ENCODE measurements around the gene TTBK1.
A peak's percentile ranks its signal among the peaks of the same experiment; 100 is the strongest.

Gene TTBK1

DNA sequence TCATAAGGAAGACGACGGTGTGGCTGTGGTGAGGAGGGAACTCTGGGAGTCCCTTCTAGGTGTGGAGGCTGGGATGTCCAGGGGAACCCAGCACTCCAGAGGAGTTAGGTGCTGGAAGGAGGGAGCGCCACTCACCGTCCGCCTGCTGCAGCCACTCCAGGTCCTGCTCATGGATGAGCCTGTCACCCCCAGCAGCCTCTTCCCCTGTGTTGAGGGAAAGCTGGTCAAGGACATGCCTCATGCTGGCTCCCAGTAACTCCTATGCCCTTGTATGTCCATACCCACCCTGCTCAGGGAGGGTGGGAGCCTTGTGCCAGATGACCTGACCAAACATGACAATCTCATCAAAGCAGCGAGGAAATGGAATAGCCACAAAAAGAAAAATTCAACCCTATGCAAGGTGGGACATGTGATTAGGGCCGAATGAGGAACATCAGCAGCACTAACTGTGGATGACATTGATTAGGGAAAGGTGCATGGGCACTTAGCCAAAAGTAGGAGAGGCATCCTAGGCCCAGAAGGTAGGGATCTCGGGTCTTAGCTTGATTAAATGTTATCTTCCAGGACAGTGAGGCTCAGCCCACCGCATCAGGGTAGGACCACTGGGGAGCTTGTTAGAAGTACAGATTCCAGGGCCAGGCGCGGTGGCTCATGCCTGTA lies 17.0 kb upstream of the TTBK1 start:
- DNase-seq (ENCODE audit: insufficient read length) (no peak), FAIRE-seq (no peak)
- no peak; the same call in 1 of the 2 replicates for TF ChIP-seq POLR2A (IDR thresholded peaks at IDR 0.05; ENCODE audit: low read depth, low read length)
- no peak for TF ChIP-seq TAF1 (IDR thresholded peaks at IDR 0.05; ENCODE audit: borderline replicate concordance, low read depth, low read length)
- TF ChIP-seq POLR2AphosphoS5 (IDR thresholded peaks at IDR 0.05; ENCODE audit: low read depth, low read length): no peak

DNA sequence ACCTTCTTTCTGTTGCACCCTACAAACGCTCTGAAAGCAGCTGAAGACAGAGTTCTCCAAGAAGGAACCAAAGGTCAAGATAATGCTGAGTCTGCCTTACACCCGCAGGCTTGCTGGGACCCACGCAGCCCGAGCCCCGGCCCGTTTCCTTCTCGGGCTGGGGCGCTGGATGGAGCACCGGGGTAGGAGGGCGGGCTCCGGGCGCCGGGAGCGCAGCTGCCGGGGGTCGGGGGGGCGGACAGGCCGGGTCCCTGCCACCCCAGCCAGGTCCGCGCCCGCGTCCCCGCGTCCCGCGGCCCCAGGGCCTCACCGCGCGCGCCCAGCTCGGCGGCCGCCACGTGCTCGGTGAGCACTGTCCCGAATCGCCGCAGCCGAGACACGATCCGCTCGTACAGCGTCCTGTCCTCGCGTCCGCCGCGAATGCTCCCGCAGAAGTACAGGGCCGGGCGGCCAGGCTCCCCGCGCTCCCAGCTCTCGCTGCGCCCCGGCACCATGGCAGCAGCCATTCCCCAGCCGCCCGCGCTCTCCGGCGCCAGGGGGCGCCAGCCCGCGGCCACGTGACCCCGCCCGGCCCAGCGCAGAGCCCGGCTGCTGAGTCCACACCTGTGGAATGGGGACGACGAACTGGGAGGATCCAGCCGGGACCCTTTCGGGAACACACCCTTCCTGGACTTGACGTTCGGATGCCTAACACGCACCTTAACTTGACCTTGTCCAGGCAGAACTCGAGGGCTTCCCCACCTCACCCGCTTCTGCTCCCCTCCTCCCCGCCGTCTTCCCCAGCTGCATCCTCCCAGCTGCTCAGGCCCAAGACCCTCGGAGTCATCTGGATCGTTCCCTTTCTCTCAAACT lies 14.1 kb upstream of the TTBK1 start, which contains the start of gene DNPH1:
DNPH1 (minus strand) TSS at position 531 of the 852 bp plus-strand sequence; CDS start at position 506, 25 bp downstream.
- DNase-seq (ENCODE audit: insufficient read length) (peak; percentile 81), FAIRE-seq (peak; percentile 86)
- TF ChIP-seq POLR2AphosphoS5 (IDR thresholded peaks at IDR 0.05; ENCODE audit: low read depth, low read length) (0 out of 2 replicates have a peak, but pooled peaks have one; percentile 21), TAF1 (IDR thresholded peaks at IDR 0.05; ENCODE audit: borderline replicate concordance, low read depth, low read length) (peak; percentile 80; the same call in 1 of the 2 replicates), POLR2A (IDR thresholded peaks at IDR 0.05; ENCODE audit: low read depth, low read length) (peak; percentile 72; the same call in 1 of the 2 replicates)

DNA sequence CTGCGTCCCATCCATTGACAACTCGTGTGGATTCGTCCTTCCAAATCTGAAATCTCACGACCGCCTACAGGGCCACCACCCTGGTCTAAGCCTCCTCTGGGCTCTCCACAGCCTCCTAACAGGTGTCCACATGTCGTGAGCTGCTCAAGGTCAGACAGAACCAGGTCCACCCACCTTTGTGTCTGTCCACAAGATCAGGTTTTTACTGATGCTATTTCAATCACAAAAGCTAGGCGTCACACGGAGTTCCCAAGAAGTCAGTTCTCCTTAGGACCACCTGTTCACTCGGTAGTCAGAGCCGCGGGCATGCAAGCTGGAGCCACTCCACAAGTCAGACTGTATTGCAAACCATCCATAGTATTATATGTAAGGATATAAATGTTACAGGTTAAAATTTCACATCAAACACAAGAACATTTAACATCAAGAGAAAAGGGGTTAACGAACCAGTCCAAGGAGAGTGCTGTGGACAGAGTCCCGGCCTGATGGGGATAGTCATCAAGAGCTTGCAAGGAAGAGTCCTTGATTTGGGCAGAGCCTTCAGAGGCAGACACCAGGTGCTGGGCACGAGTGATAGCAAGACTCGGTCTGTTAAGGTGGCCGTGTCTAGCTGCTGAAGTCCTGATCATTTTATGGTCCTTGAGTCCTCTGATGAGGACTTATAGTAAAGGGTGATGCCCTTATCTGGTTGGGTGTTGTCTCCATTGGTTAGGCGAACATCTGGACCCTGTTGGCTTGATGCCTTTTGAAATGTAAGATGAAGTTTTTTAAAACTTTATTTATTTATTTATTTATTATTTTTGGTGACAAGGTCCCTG lies 13.3 kb upstream of the TTBK1 start:
- no peak for FAIRE-seq
- no peak for DNase-seq (ENCODE audit: insufficient read length)
- no peak for TF ChIP-seq POLR2AphosphoS5 (IDR thresholded peaks at IDR 0.05; ENCODE audit: low read depth, low read length)
- no peak for TF ChIP-seq TAF1 (IDR thresholded peaks at IDR 0.05; ENCODE audit: borderline replicate concordance, low read depth, low read length)
- no peak for TF ChIP-seq POLR2A (IDR thresholded peaks at IDR 0.05; ENCODE audit: low read depth, low read length)

DNA sequence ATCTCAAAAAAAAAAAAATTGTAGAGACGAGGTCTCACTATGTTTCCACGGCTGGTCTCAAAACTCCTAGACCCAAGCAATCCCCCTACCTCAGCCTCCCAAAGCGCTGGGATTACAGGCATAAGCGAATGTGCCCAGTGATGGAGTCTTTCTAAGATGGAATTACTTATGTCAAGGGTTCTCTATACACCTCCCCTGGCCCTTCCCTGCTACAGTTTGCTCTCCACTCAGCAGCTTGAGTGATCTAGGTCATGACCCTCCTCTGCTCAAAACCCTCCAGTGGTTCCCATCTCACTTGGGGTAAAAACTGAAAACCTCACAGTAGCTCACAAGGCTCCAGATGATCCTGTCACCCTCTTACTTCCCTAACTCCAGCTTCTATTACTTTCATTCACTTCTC lies 12.2 kb upstream of the TTBK1 start:
- TF ChIP-seq POLR2A (IDR thresholded peaks at IDR 0.05; ENCODE audit: low read depth, low read length): no peak
- no peak for TF ChIP-seq POLR2AphosphoS5 (IDR thresholded peaks at IDR 0.05; ENCODE audit: low read depth, low read length)
- no peak for TF ChIP-seq TAF1 (IDR thresholded peaks at IDR 0.05; ENCODE audit: borderline replicate concordance, low read depth, low read length)
- DNase-seq (ENCODE audit: insufficient read length) (no peak), FAIRE-seq (no peak)

DNA sequence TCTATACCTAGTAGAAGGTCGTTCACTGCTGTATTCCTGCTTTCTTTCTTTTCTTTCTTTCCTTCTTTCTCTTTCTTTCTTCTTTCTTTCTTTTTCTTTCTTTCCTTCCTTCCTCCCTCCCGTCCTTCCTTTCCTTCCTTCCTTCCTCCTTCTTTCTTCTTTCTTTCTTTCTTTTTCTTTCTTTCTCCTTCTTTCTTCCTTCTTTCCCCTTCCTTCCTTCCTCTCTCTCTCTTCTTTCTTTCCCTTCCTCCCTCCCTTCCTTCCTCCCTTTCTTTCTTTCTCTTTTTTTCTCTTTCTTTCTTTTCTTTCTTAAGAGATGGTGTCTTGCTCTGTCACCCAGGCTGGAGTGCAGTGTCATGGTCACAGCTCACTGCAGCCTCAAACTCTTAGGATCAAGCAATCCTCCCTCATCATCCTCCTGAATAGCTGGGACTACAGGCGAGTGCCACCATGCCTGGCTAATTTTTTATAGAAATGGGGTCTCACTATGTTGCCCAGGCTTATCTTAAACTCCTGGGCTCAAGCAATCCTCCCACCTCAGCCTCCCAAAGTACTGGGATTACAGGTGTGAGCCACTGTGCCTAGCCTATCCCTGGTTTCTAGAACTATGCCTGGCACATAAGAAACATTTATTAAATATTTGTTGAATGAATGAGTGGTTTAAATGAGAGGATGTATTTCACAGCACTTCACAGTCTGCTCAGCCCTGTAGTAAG lies 11.4 kb upstream of the TTBK1 start:
- FAIRE-seq (no peak), DNase-seq (ENCODE audit: insufficient read length) (no peak)
- TF ChIP-seq TAF1 (IDR thresholded peaks at IDR 0.05; ENCODE audit: borderline replicate concordance, low read depth, low read length) (no peak), POLR2AphosphoS5 (IDR thresholded peaks at IDR 0.05; ENCODE audit: low read depth, low read length) (no peak), POLR2A (IDR thresholded peaks at IDR 0.05; ENCODE audit: low read depth, low read length) (no peak)

DNA sequence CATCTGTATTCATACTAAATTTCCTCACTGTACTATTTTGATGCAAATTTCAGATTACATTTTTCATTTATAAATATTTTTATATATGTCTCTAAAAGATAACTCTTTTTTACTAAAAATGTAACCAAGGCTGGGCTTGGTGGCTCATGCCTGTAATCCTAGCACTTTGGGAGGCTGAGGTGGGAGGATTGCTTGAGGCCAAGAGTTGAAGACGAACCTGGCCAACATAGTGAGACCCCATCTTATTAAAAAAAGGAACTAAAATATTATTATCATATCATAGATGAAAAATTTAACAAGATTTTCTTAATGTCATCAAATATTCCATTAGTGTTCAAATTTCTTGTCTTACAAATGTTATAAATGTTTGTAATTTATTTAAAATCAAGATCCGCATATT lies 7.4 kb upstream of the TTBK1 start:
- TF ChIP-seq POLR2AphosphoS5 (IDR thresholded peaks at IDR 0.05; ENCODE audit: low read depth, low read length) (no peak), POLR2A (IDR thresholded peaks at IDR 0.05; ENCODE audit: low read depth, low read length) (no peak), TAF1 (IDR thresholded peaks at IDR 0.05; ENCODE audit: borderline replicate concordance, low read depth, low read length) (no peak)
- FAIRE-seq: no peak
- no peak for DNase-seq (ENCODE audit: insufficient read length)

DNA sequence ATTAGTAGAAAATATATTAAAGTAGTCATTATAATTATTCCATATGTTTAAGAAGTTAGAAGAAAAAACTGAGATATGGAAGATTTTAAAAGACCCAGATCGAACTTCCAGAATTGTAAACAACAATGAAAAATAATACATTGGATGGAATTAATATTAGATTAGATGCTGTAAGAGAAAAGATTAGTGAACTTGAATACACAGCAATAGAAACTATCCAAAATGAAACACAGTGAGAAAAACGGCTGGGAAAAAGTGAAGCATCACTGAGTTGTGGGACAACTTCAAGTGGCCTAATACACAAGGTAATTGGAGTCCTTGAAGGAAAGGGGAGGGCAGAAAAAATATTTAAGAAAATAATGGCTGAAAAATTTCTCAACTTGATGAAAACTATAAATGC lies 4.2 kb upstream of the TTBK1 start:
- TF ChIP-seq POLR2A (IDR thresholded peaks at IDR 0.05; ENCODE audit: low read depth, low read length) (no peak), TAF1 (IDR thresholded peaks at IDR 0.05; ENCODE audit: borderline replicate concordance, low read depth, low read length) (no peak), POLR2AphosphoS5 (IDR thresholded peaks at IDR 0.05; ENCODE audit: low read depth, low read length) (no peak)
- no peak for FAIRE-seq
- no peak for DNase-seq (ENCODE audit: insufficient read length)

DNA sequence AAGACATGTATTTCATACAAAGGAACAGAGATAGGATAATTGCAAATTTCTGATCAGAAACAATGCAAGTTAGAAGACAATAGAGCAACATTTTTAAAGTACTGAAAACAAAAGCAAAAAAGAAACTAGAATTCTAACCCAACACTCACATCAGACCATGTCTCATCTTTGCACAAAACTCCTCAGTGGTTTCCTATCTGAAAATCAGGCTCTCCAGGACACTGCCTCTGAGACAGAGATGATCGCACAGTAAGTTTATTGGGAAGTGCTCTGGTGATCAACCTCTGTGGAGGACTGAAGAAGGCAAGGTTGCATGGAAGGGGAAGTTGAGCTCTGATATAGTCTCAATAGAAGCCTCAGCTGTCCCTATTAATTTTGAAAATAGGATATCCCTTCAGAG lies 2.3 kb upstream of the TTBK1 start:
- no peak for TF ChIP-seq POLR2AphosphoS5 (IDR thresholded peaks at IDR 0.05; ENCODE audit: low read depth, low read length)
- TF ChIP-seq TAF1 (IDR thresholded peaks at IDR 0.05; ENCODE audit: borderline replicate concordance, low read depth, low read length): no peak
- no peak for TF ChIP-seq POLR2A (IDR thresholded peaks at IDR 0.05; ENCODE audit: low read depth, low read length)
- no peak for FAIRE-seq

DNA sequence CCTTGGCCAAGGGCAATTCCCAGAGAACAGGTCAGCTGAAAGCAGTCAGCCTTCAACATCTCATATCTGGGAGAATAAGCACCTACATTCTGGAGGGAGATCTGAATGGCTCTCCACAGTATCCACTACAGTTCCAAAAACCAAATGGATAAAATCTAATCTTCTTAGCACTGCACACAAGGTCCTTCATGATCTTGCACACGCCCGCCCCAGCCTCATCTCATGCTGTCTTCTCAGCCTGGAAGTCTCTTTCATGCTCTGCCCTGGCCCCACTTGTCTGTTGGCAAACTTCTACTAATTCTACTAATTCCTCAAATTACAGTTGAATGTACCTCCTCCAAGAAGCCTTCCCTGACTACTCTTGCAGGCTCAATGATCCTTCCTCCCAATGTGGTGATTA lies 1.8 kb upstream of the TTBK1 start:
- DNase-seq (ENCODE audit: insufficient read length) (no peak), FAIRE-seq (no peak)
- TF ChIP-seq TAF1 (IDR thresholded peaks at IDR 0.05; ENCODE audit: borderline replicate concordance, low read depth, low read length) (no peak), POLR2AphosphoS5 (IDR thresholded peaks at IDR 0.05; ENCODE audit: low read depth, low read length) (no peak), POLR2A (IDR thresholded peaks at IDR 0.05; ENCODE audit: low read depth, low read length) (no peak)

More for the DNA sequence above, 2.3 kb upstream of the TTBK1 start:
- DNase-seq (ENCODE audit: insufficient read length): no peak

DNA sequence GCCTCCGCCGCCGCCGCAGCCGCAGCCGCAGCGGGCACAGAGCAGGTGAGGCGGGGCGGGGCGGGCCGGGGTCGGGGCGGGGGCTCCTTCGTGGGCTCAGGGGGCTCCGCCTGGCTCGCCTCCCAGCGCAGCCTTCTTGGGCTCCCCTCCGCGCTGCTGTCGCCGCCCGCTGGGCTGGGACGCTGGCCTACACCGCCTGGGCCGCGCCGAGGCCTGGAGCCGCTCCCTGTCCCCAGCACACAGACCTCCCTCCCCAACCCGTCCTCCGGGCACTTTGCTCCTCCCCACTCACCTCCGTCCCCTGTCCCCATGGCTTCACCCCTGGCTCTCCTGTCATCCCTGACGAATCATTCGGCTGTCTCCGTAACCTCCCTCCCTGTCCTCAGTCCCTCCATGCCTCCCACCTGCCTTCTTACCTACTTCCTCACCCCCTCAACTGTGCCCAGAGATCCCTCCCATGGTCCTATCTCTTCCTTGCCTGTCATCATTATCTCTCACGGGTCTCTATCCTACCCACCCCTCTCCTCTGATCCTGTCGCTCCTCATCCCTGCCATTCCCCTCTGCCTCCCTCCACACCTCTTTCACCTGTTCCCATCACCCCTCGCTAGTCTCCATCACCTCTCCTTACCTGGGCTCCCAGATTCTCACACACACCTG lies 512 bp downstream of the TTBK1 start:
- TF ChIP-seq POLR2A (IDR thresholded peaks at IDR 0.05; ENCODE audit: low read depth, low read length) (no peak), TAF1 (IDR thresholded peaks at IDR 0.05; ENCODE audit: borderline replicate concordance, low read depth, low read length) (no peak), POLR2AphosphoS5 (IDR thresholded peaks at IDR 0.05; ENCODE audit: low read depth, low read length) (no peak)
- no peak for FAIRE-seq
- DNase-seq (ENCODE audit: insufficient read length): peak; percentile 17

All from GM12892 (cell line).